ENCODE results near the gene STAP2.
A peak's percentile ranks its signal among the peaks of the same experiment; 100 is the strongest.

- TF ChIP-seq POLR2A (IDR thresholded peaks at IDR 0.05; ENCODE audit: low read depth, low read length), result 0 out of 2 replicates have a peak, but pooled peaks have one; percentile 27
- TF ChIP-seq POLR2AphosphoS5 (IDR thresholded peaks at IDR 0.05; ENCODE audit: low read depth, low read length), result no peak
- no peak for TF ChIP-seq TAF1 (IDR thresholded peaks at IDR 0.05; ENCODE audit: borderline replicate concordance, low read depth, low read length)
Measured at GRCh38 chr19:4329858-4330257, 8.8 kb downstream of the STAP2 start.

Data from GM12892 (cell line).